HCT116 (cell line): ENCODE measurements around the gene RMND1. TPM values are rescaled to one million over a fixed set of nuclear protein-coding genes. Genes with fewer than 3 reads are reported as not detected.

Experiments used
- ATAC-seq: fragments of 200-7000 bp; cut with Tn5 transposase; 2 replicates; pipeline ENCODE4 v1.9.1; 2020; ENCODE audit warnings: mild to moderate bottlenecking, moderate library complexity
- BruUV-seq: library from RNA; stranded (reverse); fragments of 400-500 nt; replicated peaks from 2 replicates; lab custom pipeline; 2021; lab: Mats Ljungman, UMichigan
- CTCF ChIA-PET: fragments of 300-600 bp; sonication (Branson Sonifier 250); formaldehyde crosslinking; loops from one replicate; lab custom pipeline; 2021; ENCODE audit warnings: antibody characterized with exemption; lab: Charles Lee
- POLR2A ChIA-PET: fragments of 300-600, 350-600 bp; sonication (Branson Sonifier 250); formaldehyde crosslinking; loops from one replicate; lab custom pipeline; 2021; ENCODE audit warnings: antibody characterized with exemption; lab: Charles Lee
- RAD21 ChIA-PET, 2 experiments: fragments of 300-600 bp; sonication (Branson Sonifier 250); formaldehyde crosslinking; loops; one replicate each; lab custom pipeline; 2023; ENCODE audit warnings: low total read pairs in 2 of 2; ENCODE audit not compliant: uncharacterized antibody in 2 of 2, unreplicated experiment in 2 of 2, low non-redundant PET in 1 of 2; lab: Charles Lee
- DNase-seq: peaks from one replicate; pipeline ENCODE4 v3.0.0-alpha.2; 2010; ENCODE audit warnings: low read depth, low spot score
- H2AFZ ChIP-seq: fragments of 200-600 bp; shearing (Covaris generic), sonication (generic); 2 replicates; pipeline ENCODE4 v1.6.1; 2017; ENCODE audit warnings: low read depth, mixed run types, mixed read lengths, antibody characterized with exemption, low read length; ENCODE audit not compliant: poor library complexity, severe bottlenecking
- H3K27ac ChIP-seq: 2 replicates; pipeline ENCODE4 v1.5.1; 2012; ENCODE audit warnings: low read depth, low read length
- H3K27me3 ChIP-seq: fragments of 200-600 bp; sonication (generic); 2 replicates; pipeline ENCODE4 v1.6.1; 2016; ENCODE audit warnings: mixed run types, low read length, mixed read lengths; ENCODE audit not compliant: insufficient read depth
- H3K36me3 ChIP-seq, 2 experiments: fragments of 200-500 bp in 1 of 2; fragments of 200-600 bp in 1 of 2; sonication (Bioruptor generic) in 1 of 2; sonication (generic) in 1 of 2; 2 replicates each; pipeline versions ENCODE4 v1.5.1 to v1.6.1; 2014 to 2016; ENCODE audit warnings: low read length in 2 of 2, inconsistent platforms in 1 of 2, mixed read lengths in 1 of 2, mixed run types in 1 of 2; ENCODE audit not compliant: insufficient read depth in 2 of 2, control insufficient read depth in 1 of 2
- H3K4me1 ChIP-seq, 2 experiments: fragments of 200-600 bp in 1 of 2; sonication (generic) in 1 of 2; 2 replicates each; pipeline versions ENCODE4 v1.5.1 to v1.6.1; 2012 to 2017; ENCODE audit warnings: low read length in 2 of 2, inconsistent platforms in 1 of 2, mild to moderate bottlenecking in 1 of 2, mixed read lengths in 1 of 2, mixed run types in 1 of 2, moderate library complexity in 1 of 2; ENCODE audit not compliant: insufficient read depth in 2 of 2, control insufficient read depth in 1 of 2
- H3K4me2 ChIP-seq: fragments of 200-600 bp; sonication (generic); 2 replicates; pipeline ENCODE4 v1.6.1; 2017; ENCODE audit warnings: mixed run types, low read length, mixed read lengths
- H3K4me3 ChIP-seq, 2 experiments: fragments of 200-600 bp in 1 of 2; sonication (generic) in 1 of 2; replicated peaks in 1 of 2; 2 replicates each; pipeline ENCODE4 v1.5.1; 2011 to 2016; ENCODE audit warnings: low read length in 2 of 2, control low read depth in 1 of 2, low read depth in 1 of 2, mild to moderate bottlenecking in 1 of 2, mixed read lengths in 1 of 2, mixed run types in 1 of 2
- H3K79me2 ChIP-seq: fragments of 200-600 bp; sonication (generic); 2 replicates; pipeline ENCODE4 v1.6.1; 2017; ENCODE audit warnings: mild to moderate bottlenecking, mixed run types, low read length, moderate library complexity, mixed read lengths; ENCODE audit not compliant: insufficient read depth
- H3K9ac ChIP-seq: fragments of 200-600 bp; sonication (generic); 2 replicates; pipeline ENCODE4 v1.6.1; 2016; ENCODE audit warnings: low read length, mixed read lengths
- H3K9me2 ChIP-seq: fragments of 200-600 bp; sonication (generic), shearing (Covaris generic); 2 replicates; pipeline ENCODE4 v1.6.1; 2017; ENCODE audit warnings: mixed run types, mild to moderate bottlenecking, moderate library complexity; ENCODE audit not compliant: insufficient read depth
- H3K9me3 ChIP-seq, 2 experiments: fragments of 200-500 bp in 1 of 2; fragments of 200-600 bp in 1 of 2; sonication (Bioruptor generic) in 1 of 2; sonication (generic) in 1 of 2; 2 replicates each; pipeline ENCODE4 v1.6.1; 2014 to 2017; ENCODE audit warnings: low read length in 2 of 2, mixed read lengths in 2 of 2, inconsistent platforms in 1 of 2, low read depth in 1 of 2, mild to moderate bottlenecking in 1 of 2, mixed run types in 1 of 2, moderate library complexity in 1 of 2; ENCODE audit not compliant: control insufficient read depth in 1 of 2, insufficient read depth in 1 of 2
- H4K20me1 ChIP-seq: fragments of 200-600 bp; sonication (generic), shearing (Covaris generic); 2 replicates; pipeline ENCODE4 v1.6.1; 2017; ENCODE audit warnings: mixed run types, mild to moderate bottlenecking, moderate library complexity; ENCODE audit not compliant: insufficient read depth
- ATF3 ChIP-seq: IDR thresholded peaks from 2 replicates; pipeline ENCODE4 v1.6.1; 2012
- CBX3 ChIP-seq: IDR thresholded peaks from 2 replicates; pipeline ENCODE4 v1.6.1; 2012; ENCODE audit warnings: low read depth
- CTCF ChIP-seq, 3 experiments: fragments of 200-600 bp in 1 of 3; sonication (generic) in 1 of 3; IDR thresholded peaks in 2 of 3; conservative IDR thresholded peaks in 1 of 3; 2 replicates each; pipeline ENCODE4 v1.5.1; 2012 to 2017; ENCODE audit warnings: low read depth in 2 of 3, low read length in 2 of 3, antibody characterized with exemption in 1 of 3, borderline replicate concordance in 1 of 3, control low read depth in 1 of 3, mild to moderate bottlenecking in 1 of 3, mixed read lengths in 1 of 3, mixed run types in 1 of 3, moderate library complexity in 1 of 3; ENCODE audit not compliant: insufficient read depth in 1 of 3
- ELF1 ChIP-seq: IDR thresholded peaks from 2 replicates; pipeline ENCODE4 v1.6.1; 2012; ENCODE audit warnings: low read depth, borderline replicate concordance
- EZH2 ChIP-seq: fragments of 200-600 bp; sonication (generic); IDR thresholded peaks from 2 replicates; pipeline ENCODE4 v1.6.1; 2017; ENCODE audit warnings: antibody characterized with exemption, mixed run types
- EZH2phosphoT487 ChIP-seq: fragments of 200-600 bp; IDR thresholded peaks from 2 replicates; pipeline ENCODE4 v1.6.1; 2018; ENCODE audit warnings: antibody characterized with exemption, borderline replicate concordance
- FOSL1 ChIP-seq: IDR thresholded peaks from 2 replicates; pipeline ENCODE4 v1.6.1; 2012; ENCODE audit warnings: low read depth
- JUND ChIP-seq: IDR thresholded peaks from 2 replicates; pipeline ENCODE4 v1.6.1; 2012
- MAX ChIP-seq: IDR thresholded peaks from 2 replicates; pipeline ENCODE4 v1.6.1; 2012
- POLR2A ChIP-seq: IDR thresholded peaks from 2 replicates; pipeline ENCODE4 v1.7.0; 2011; ENCODE audit warnings: borderline replicate concordance; ENCODE audit not compliant: insufficient read depth, insufficient read length; ENCODE audit errors: extremely low read depth
- POLR2AphosphoS5 ChIP-seq: IDR thresholded peaks from 2 replicates; pipeline ENCODE4 v1.6.1; 2011; ENCODE audit warnings: mild to moderate bottlenecking, low read depth, low read length, moderate library complexity
- RAD21 ChIP-seq: IDR thresholded peaks from 2 replicates; pipeline ENCODE4 v1.6.1; 2012; ENCODE audit warnings: low read depth, mild to moderate bottlenecking
- REST ChIP-seq: IDR thresholded peaks from 2 replicates; pipeline ENCODE4 v1.6.1; 2012; ENCODE audit warnings: low read depth
- SIN3A ChIP-seq: IDR thresholded peaks from 2 replicates; pipeline ENCODE4 v1.6.1; 2012; ENCODE audit warnings: low read depth
- SP1 ChIP-seq: IDR thresholded peaks from 2 replicates; pipeline ENCODE4 v1.6.1; 2012; ENCODE audit warnings: low read depth
- TCF7L2 ChIP-seq: IDR thresholded peaks from 2 replicates; pipeline ENCODE4 v1.7.0; 2011; ENCODE audit warnings: borderline replicate concordance, inconsistent platforms; ENCODE audit not compliant: insufficient read depth, insufficient read length; ENCODE audit errors: extremely low read depth
- YY1 ChIP-seq: IDR thresholded peaks from 2 replicates; pipeline ENCODE4 v1.6.1; 2011; ENCODE audit warnings: low read length, low read depth, moderate library complexity, mild to moderate bottlenecking; ENCODE audit not compliant: insufficient replicate concordance; ENCODE audit errors: extremely low read depth
- ZBTB33 ChIP-seq: IDR thresholded peaks from 2 replicates; pipeline ENCODE4 v1.6.1; 2011; ENCODE audit warnings: mild to moderate bottlenecking, low read length, moderate library complexity; ENCODE audit not compliant: insufficient replicate concordance; ENCODE audit errors: extremely low read depth
- ZFX ChIP-seq: fragments of 450-650 bp; IDR thresholded peaks from 2 replicates; pipeline ENCODE4 v1.6.1; 2017
- intact Hi-C: fragments of 100-400 bp; cut with micrococcal nuclease; formaldehyde crosslinking; loops from 2 replicates; pipeline ENCODE4 v1.10.0; 2022
- total RNA-seq: library from RNA; stranded (reverse); gene quantifications from one replicate; pipeline ENCODE4 v1.2.1, GENCODE V29; 2021; ENCODE audit not compliant: unreplicated experiment

Gene RMND1
- total RNA-seq, 1 experiment from 2014 or later: 28.0 TPM

- RAD21 ChIA-PET: no interaction called here
- POLR2A ChIA-PET: no interaction called here
- Histone ChIP-seq H3K36me3 (no peaks in the 10 kb centered on the region), H3K9me2 (no peaks in the 10 kb centered on the region), H2AFZ (no peak overlapping the region), H3K4me1 (peaks cover 13 to 20% of the 10 kb centered on the region in 2 experiments), H3K9ac (no peak overlapping the region), H3K27ac (no peak overlapping the region), H3K27me3 (no peaks in the 10 kb centered on the region), H4K20me1 (peaks cover 3% of the 10 kb centered on the region; the same call in 1 of the 2 replicates), H3K4me2 (no peak overlapping the region)
- DNase-seq (no peak), ATAC-seq (no peak)
- no TSS peak for BruUV-seq
- intact Hi-C loops: no loop called here
- TF ChIP-seq POLR2A: no peak
- no peak for TF ChIP-seq REST
- no peak for TF ChIP-seq SP1
- no peak for TF ChIP-seq POLR2AphosphoS5
- TF ChIP-seq FOSL1: no peak
- TF ChIP-seq ELF1: no peak
- TF ChIP-seq CTCF (IDR thresholded peaks at IDR 0.05 in 2 of 3, conservative IDR thresholded peaks at IDR 0.05 in 1 of 3; ENCODE audit: borderline replicate concordance in 1 of 3, insufficient read depth in 1 of 3, low read depth in 2 of 3, low read length in 2 of 3): no peak
- no peak for TF ChIP-seq MAX
- TF ChIP-seq ZBTB33: no peak
- no peak for TF ChIP-seq JUND
- no peak for TF ChIP-seq ATF3
- no peak for TF ChIP-seq TCF7L2
- no peak for TF ChIP-seq ZFX
- no peak for TF ChIP-seq SIN3A
- TF ChIP-seq RAD21: no peak
- no peak for TF ChIP-seq YY1
- no peak for TF ChIP-seq EZH2phosphoT487
- TF ChIP-seq EZH2: no peak
- no peak for TF ChIP-seq CBX3
- TF ChIP-seq, all 23 proteins: peak for 0
- no peaks in the 10 kb centered on the region for H3K9me3 ChIP-seq
- no peak overlapping the region for H3K4me3 ChIP-seq
- CTCF ChIA-PET: no interaction called here
- peaks cover 75% of the 10 kb centered on the region for H3K79me2 ChIP-seq
Observed at GRCh38 chr6:151387175-151387970, 64.6 kb downstream of the RMND1 start.
